Kidney glomerular epithelial cell (primary cell): ENCODE data around the gene EXOC1.
"Not testable (repeated sequence)": the region's sequence is repeated elsewhere in the genome, so short reads cannot be mapped to it uniquely, and the experiment has no call there.

Experiments
- DNase-seq: peaks from one replicate; lab custom pipeline; 2025; lab: John Stamatoyannopoulos, UW

Gene EXOC1

GRCh38 chr4:55906323-55906722 is 52.9 kb downstream of the EXOC1 start:
- DNase-seq = no peak

GRCh38 chr4:55906989-55907388 is 53.5 kb downstream of the EXOC1 start:
- no peak for DNase-seq

- no peak for DNase-seq
Measured at GRCh38 chr4:55907469-55907868, 54.0 kb downstream of the EXOC1 start.

GRCh38 chr4:55910140-55910539 is 56.7 kb downstream of the EXOC1 start:
- DNase-seq = no peak

- DNase-seq = no peak
Measured at GRCh38 chr4:55912249-55912648, 58.8 kb downstream of the EXOC1 start.

- DNase-seq = no peak
Measured at GRCh38 chr4:55920571-55920970, 67.1 kb downstream of the EXOC1 start.

GRCh38 chr4:55921093-55921492 is 67.6 kb downstream of the EXOC1 start:
- no peak for DNase-seq

GRCh38 chr4:55925241-55925640 is 71.8 kb downstream of the EXOC1 start:
- no peak for DNase-seq

GRCh38 chr4:55926610-55927009 is 73.2 kb downstream of the EXOC1 start:
- no peak for DNase-seq

- DNase-seq = no peak
Measured at GRCh38 chr4:55927803-55928437, 74.5 kb downstream of the EXOC1 start.

- no peak for DNase-seq
Measured at GRCh38 chr4:55928846-55929245, 75.4 kb downstream of the EXOC1 start.

GRCh38 chr4:55931043-55931442 is 77.6 kb downstream of the EXOC1 start:
- no peak for DNase-seq

GRCh38 chr4:55931833-55932232 is 78.4 kb downstream of the EXOC1 start:
- DNase-seq = peak; percentile 1

- no peak for DNase-seq
Measured at GRCh38 chr4:55932511-55932910, 79.1 kb downstream of the EXOC1 start.

- peak; percentile 15 for DNase-seq
Measured at GRCh38 chr4:55933611-55934010, 80.2 kb downstream of the EXOC1 start.

GRCh38 chr4:55935907-55936306 is 82.5 kb downstream of the EXOC1 start:
- not testable (repeated sequence) for DNase-seq

- no peak for DNase-seq
Measured at GRCh38 chr4:55938481-55938880, 85.0 kb downstream of the EXOC1 start.

- DNase-seq = no peak
Measured at GRCh38 chr4:55939421-55939820, 86.0 kb downstream of the EXOC1 start.

- no peak for DNase-seq
Measured at GRCh38 chr4:55941881-55942396, 88.5 kb downstream of the EXOC1 start.

GRCh38 chr4:55947254-55947882 is 93.9 kb downstream of the EXOC1 start:
- DNase-seq = peak; percentile 40

- peak; percentile 89 for DNase-seq
Measured at GRCh38 chr4:55947912-55948725, 94.7 kb downstream of the EXOC1 start.

- DNase-seq = peak; percentile 85
Measured at GRCh38 chr4:55948726-55949481, 95.5 kb downstream of the EXOC1 start, which contains the start of gene CEP135. CEP135 (plus strand) TSS chr4:55948945; CDS start chr4:55952131, 3,186 bp downstream.
